HepG2 (cell line): ENCODE measurements around the gene FKTN.

Experiments
- CBFB ChIP-seq: sonication (generic); formaldehyde crosslinking; IDR thresholded peaks from 2 replicates; pipeline ENCODE4 v1.4.0; 2020; ENCODE audit warnings: missing genetic modification reagents
- GLI4 ChIP-seq: sonication (generic); formaldehyde crosslinking; IDR thresholded peaks from 2 replicates; pipeline ENCODE4 v1.5.1; 2020; ENCODE audit warnings: missing genetic modification reagents, mild to moderate bottlenecking, moderate library complexity, borderline replicate concordance
- SP1 ChIP-seq, 2 experiments: fragments of 450-650 bp in 1 of 2; sonication (generic) in 1 of 2; formaldehyde crosslinking in 1 of 2; IDR thresholded peaks; 2 replicates each; pipeline versions ENCODE4 v1.4.0 to v1.6.1; 2016 to 2020; ENCODE audit warnings: missing genetic modification reagents in 1 of 2
- ZBTB4 ChIP-seq: sonication (generic); formaldehyde crosslinking; IDR thresholded peaks from 2 replicates; pipeline ENCODE4 v1.4.0; 2020; ENCODE audit warnings: missing genetic modification reagents, mild to moderate bottlenecking, borderline replicate concordance
- ZSCAN30 ChIP-seq: sonication (generic); formaldehyde crosslinking; IDR thresholded peaks from 2 replicates; pipeline ENCODE4 v1.5.0; 2020; ENCODE audit warnings: mild to moderate bottlenecking, missing genetic modification reagents

GRCh38 chr9:105511446-105511845, 46.5 kb upstream of the FKTN start:
- TF ChIP-seq CBFB (no peak), ZBTB4 (no peak), ZSCAN30 (CRISPR knock-in tag) (no peak), GLI4 (CRISPR knock-in tag) (no peak), SP1 (IDR thresholded peaks at IDR 0.05) (no peak), SP1 (CRISPR knock-in tag; IDR thresholded peaks at IDR 0.05) (no peak)
